Endothelial cell of umbilical vein (primary cell): ENCODE data around the gene ZBTB33. TPM values are rescaled to one million over a fixed set of nuclear protein-coding genes. Genes with fewer than 3 reads are reported as not detected.

Experiments used
- BruUV-seq: library from RNA; stranded (reverse); fragments of 400-500 nt; replicated peaks from 2 replicates; lab custom pipeline; 2021; lab: Mats Ljungman, UMichigan
- CTCF ChIA-PET: fragments of 300-600, 350-600 bp; sonication (Branson Sonifier 250); formaldehyde crosslinking; loops from one replicate; lab custom pipeline; 2021; ENCODE audit warnings: antibody characterized with exemption, inconsistent platforms; lab: Charles Lee
- POLR2A ChIA-PET: fragments of 300-600, 350-600 bp; sonication (Branson Sonifier 250); formaldehyde crosslinking; loops from one replicate; lab custom pipeline; 2021; ENCODE audit warnings: antibody characterized with exemption, inconsistent platforms; lab: Charles Lee
- DNase-seq: peaks from one replicate; pipeline ENCODE4 v3.0.0-alpha.2; 2011; ENCODE audit warnings: low read depth, low spot score
- FAIRE-seq: peaks from 2 replicates; lab custom pipeline; 2011; peaks lifted over from hg19 to GRCh38; lab: Jason Lieb, UNC
- H2AFZ ChIP-seq: 2 replicates; pipeline ENCODE4 v1.6.0; 2012; ENCODE audit warnings: low read depth, low read length, control low read depth, inconsistent platforms
- H3K27ac ChIP-seq: 2 replicates; pipeline ENCODE4 v1.5.1; 2011; ENCODE audit warnings: low read depth, mild to moderate bottlenecking, control low read depth, low read length, moderate library complexity; ENCODE audit not compliant: insufficient read depth
- H3K27me3 ChIP-seq, 2 experiments: 2 replicates each; pipeline versions ENCODE4 v1.6.0 to v1.6.1; 2011; ENCODE audit warnings: low read length in 2 of 2, mixed read lengths in 1 of 2; ENCODE audit not compliant: control insufficient read depth in 2 of 2, insufficient read depth in 2 of 2
- H3K36me3 ChIP-seq, 2 experiments: 2 replicates in 1 of 2; 3 replicates in 1 of 2; pipeline ENCODE4 v1.5.1; 2011; ENCODE audit warnings: low read length in 2 of 2, mild to moderate bottlenecking in 1 of 2, moderate library complexity in 1 of 2; ENCODE audit not compliant: control insufficient read depth in 2 of 2, insufficient read depth in 2 of 2; ENCODE audit errors: extremely low read depth in 1 of 2
- H3K4me1 ChIP-seq: 3 replicates; pipeline ENCODE4 v1.5.1; 2011; ENCODE audit warnings: mild to moderate bottlenecking, low read length; ENCODE audit not compliant: control insufficient read depth, insufficient read depth; ENCODE audit errors: extremely low read depth
- H3K4me2 ChIP-seq: 2 replicates; pipeline ENCODE4 v1.6.1; 2011; ENCODE audit warnings: low read length, control low read depth, mixed read lengths; ENCODE audit not compliant: insufficient read depth
- H3K4me3 ChIP-seq, 3 experiments: fragments of 200-600 bp in 1 of 3; sonication (generic), shearing (Covaris generic) in 1 of 3; replicated peaks in 1 of 3; 2 replicates each; pipeline ENCODE4 v1.5.1; 2011 to 2016; ENCODE audit warnings: control low read depth in 3 of 3, low read length in 3 of 3, mild to moderate bottlenecking in 2 of 3, inconsistent platforms in 1 of 3, low read depth in 1 of 3, moderate library complexity in 1 of 3; ENCODE audit not compliant: insufficient read depth in 1 of 3
- H3K79me2 ChIP-seq: 2 replicates; pipeline ENCODE4 v1.6.0; 2012; ENCODE audit warnings: low read length, inconsistent platforms; ENCODE audit not compliant: control insufficient read depth, insufficient read depth
- H3K9ac ChIP-seq: replicated peaks from 2 replicates; pipeline ENCODE3; 2011; ENCODE audit warnings: low read length, control low read depth; ENCODE audit not compliant: insufficient read depth; ENCODE audit errors: extremely low read depth
- H3K9me1 ChIP-seq: replicated peaks from 3 replicates; pipeline ENCODE4 v1.6.0; 2011; ENCODE audit warnings: mild to moderate bottlenecking, low read length; ENCODE audit not compliant: control insufficient read depth, insufficient read depth; ENCODE audit errors: extremely low read depth
- H3K9me3 ChIP-seq: replicated peaks from 2 replicates; pipeline ENCODE4 v1.5.1; 2012; ENCODE audit warnings: low read length, inconsistent platforms; ENCODE audit not compliant: control insufficient read depth, insufficient read depth
- H4K20me1 ChIP-seq: replicated peaks from 2 replicates; pipeline ENCODE3; 2011; ENCODE audit warnings: mild to moderate bottlenecking, low read length; ENCODE audit not compliant: control insufficient read depth, insufficient read depth; ENCODE audit errors: extremely low read depth
- EZH2 ChIP-seq: IDR thresholded peaks from 2 replicates; pipeline ENCODE4 v1.6.1; 2012; ENCODE audit warnings: borderline replicate concordance, low read depth, mild to moderate bottlenecking, moderate library complexity, low read length, inconsistent platforms; ENCODE audit not compliant: severe bottlenecking
- FOS ChIP-seq: IDR thresholded peaks from 2 replicates; pipeline ENCODE4 v1.6.1; 2011; ENCODE audit warnings: mild to moderate bottlenecking, low read length, moderate library complexity, borderline replicate concordance; ENCODE audit not compliant: insufficient read depth
- GATA2 ChIP-seq: IDR thresholded peaks from 2 replicates; pipeline ENCODE4 v1.7.0; 2011; ENCODE audit warnings: low read depth, mild to moderate bottlenecking, moderate library complexity, mixed read lengths, low read length; ENCODE audit not compliant: insufficient read length, insufficient read depth
- JUN ChIP-seq: IDR thresholded peaks from 2 replicates; pipeline ENCODE4 v1.6.1; 2011; ENCODE audit warnings: borderline replicate concordance, low read depth; ENCODE audit not compliant: insufficient read length, insufficient read depth
- MYC ChIP-seq: IDR thresholded peaks from one replicate; pipeline ENCODE4 v1.6.1; 2011; ENCODE audit warnings: mild to moderate bottlenecking, low read depth, low read length
- POLR2A ChIP-seq: IDR thresholded peaks from 2 replicates; pipeline ENCODE4 v1.6.1; 2012; ENCODE audit warnings: low read depth, mild to moderate bottlenecking, control low read depth, low read length
- POLR2AphosphoS5 ChIP-seq: IDR thresholded peaks from 2 replicates; pipeline ENCODE4 v1.6.1; 2012; ENCODE audit warnings: low read depth, mild to moderate bottlenecking, control low read depth, low read length, moderate library complexity; ENCODE audit not compliant: insufficient read depth
- dilution Hi-C: fragments of 300-500 bp; cut with MboI; formaldehyde crosslinking; loops from one replicate; pipeline ENCODE4 v1.15.0; 2019; ENCODE audit warnings: low sequenced_read_pairs; ENCODE audit not compliant: extremely low pct_ligation_motif_present
- intact Hi-C: fragments of 100-400 bp; cut with micrococcal nuclease; formaldehyde crosslinking; loops from one replicate; pipeline ENCODE4 v1.10.0; 2022
- polyA plus RNA-seq, 4 experiments: library from polyadenylated mRNA; depleted of rRNA in 3 of 4; stranded (reverse) in 3 of 4; unstranded in 1 of 4; fragments of >200 nt; gene quantifications; 2 replicates each; pipeline versions ENCODE4 v1.2.1 to v1.2.3, GENCODE V29; 2011 to 2012; ENCODE audit warnings: missing spikeins in 1 of 4
- total RNA-seq: library from RNA; stranded (reverse); gene quantifications from 2 replicates; pipeline ENCODE4 v1.2.3, GENCODE V29; 2021
- TF ChIP-seq, protein P1 (sequence below), 2 donors: IDR thresholded peaks; 1 replicate in 1 of 2; 2 replicates in 1 of 2; pipeline ENCODE4 v1.5.1; 2011; ENCODE audit warnings: low read length in 2 of 2, mild to moderate bottlenecking in 2 of 2, moderate library complexity in 2 of 2, control low read depth in 1 of 2, inconsistent platforms in 1 of 2, low read depth in 1 of 2; ENCODE audit not compliant: insufficient read depth in 1 of 2; ENCODE audit errors: extremely low read depth in 1 of 2
- TF ChIP-seq, protein P2 (sequence below): IDR thresholded peaks from 2 replicates; pipeline ENCODE4 v1.6.1; 2011; ENCODE audit not compliant: insufficient read depth, insufficient read length

The ZBTB33 gene
- total and polyA plus RNA-seq, 2 donors (not counting 3 experiments of a cell fraction or from before 2014, with no cell fraction given), result 3.7 to 16.3 TPM

DNA sequence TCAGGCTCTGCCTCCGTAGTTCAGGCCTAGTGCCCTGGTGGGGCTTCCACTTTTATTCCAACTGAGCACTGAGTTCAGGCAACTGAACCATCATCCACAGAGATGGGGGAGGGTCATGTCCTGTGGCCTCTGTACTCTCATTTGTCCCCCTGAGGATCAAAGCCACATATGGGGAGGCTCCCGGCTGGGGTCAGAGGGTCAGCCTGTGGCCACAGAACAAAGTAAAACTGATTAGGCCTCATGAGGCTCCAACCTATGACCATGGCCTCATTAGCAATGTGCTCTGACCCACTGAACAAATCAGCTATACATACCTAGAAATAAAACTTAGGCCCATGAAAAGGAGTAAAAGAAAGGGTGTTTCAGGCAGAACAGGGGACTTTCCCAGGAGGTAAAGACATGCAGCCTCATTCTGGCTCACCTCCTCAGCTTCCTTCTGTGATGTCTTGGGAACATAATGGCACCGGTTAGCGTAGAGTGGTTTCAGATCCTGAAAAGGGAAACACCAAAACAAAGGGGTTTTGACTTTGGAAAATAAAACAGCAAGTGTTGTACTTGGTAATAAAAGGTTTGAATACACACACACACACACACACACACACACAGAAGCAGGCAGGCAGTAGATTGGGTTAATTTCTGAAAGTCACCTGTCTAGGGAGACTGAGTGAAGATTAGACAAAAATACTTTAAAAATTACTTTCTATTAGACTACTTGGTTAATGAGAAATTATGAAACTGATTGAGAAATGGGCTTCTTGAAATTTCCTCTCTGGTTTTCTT lies 36.3 kb downstream of the ZBTB33 start:
- no peak overlapping the region for H3K9ac ChIP-seq
- no peak overlapping the region for H3K4me3 ChIP-seq
- intact Hi-C loops, result no loop called here
- H3K36me3 ChIP-seq, result no peaks in the 10 kb centered on the region
- no peaks in the 10 kb centered on the region for H3K79me2 ChIP-seq
- CTCF ChIA-PET, result no interaction called here
- H3K9me3 ChIP-seq, result no peaks in the 10 kb centered on the region
- no peak for DNase-seq
- H2AFZ ChIP-seq, result no peak overlapping the region
- H3K9me1 ChIP-seq, result no peaks in the 10 kb centered on the region
- no peak for FAIRE-seq
- POLR2A ChIA-PET, result no interaction called here
- no peaks in the 10 kb centered on the region for H3K4me1 ChIP-seq
- dilution Hi-C loops, result no loop called here
- no peaks in the 10 kb centered on the region for H4K20me1 ChIP-seq
- peaks cover 0 to 2% of the 10 kb centered on the region in 2 experiments for H3K27me3 ChIP-seq
- TF ChIP-seq MYC (no peak), POLR2AphosphoS5 (no peak), JUN (no peak), POLR2A (no peak), EZH2 (no peak), FOS (no peak), GATA2 (no peak)
- TF ChIP-seq, protein P1, sequence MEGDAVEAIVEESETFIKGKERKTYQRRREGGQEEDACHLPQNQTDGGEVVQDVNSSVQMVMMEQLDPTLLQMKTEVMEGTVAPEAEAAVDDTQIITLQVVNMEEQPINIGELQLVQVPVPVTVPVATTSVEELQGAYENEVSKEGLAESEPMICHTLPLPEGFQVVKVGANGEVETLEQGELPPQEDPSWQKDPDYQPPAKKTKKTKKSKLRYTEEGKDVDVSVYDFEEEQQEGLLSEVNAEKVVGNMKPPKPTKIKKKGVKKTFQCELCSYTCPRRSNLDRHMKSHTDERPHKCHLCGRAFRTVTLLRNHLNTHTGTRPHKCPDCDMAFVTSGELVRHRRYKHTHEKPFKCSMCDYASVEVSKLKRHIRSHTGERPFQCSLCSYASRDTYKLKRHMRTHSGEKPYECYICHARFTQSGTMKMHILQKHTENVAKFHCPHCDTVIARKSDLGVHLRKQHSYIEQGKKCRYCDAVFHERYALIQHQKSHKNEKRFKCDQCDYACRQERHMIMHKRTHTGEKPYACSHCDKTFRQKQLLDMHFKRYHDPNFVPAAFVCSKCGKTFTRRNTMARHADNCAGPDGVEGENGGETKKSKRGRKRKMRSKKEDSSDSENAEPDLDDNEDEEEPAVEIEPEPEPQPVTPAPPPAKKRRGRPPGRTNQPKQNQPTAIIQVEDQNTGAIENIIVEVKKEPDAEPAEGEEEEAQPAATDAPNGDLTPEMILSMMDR (IDR thresholded peaks at IDR 0.05; ENCODE audit: extremely low read depth in 1 of 2, insufficient read depth in 1 of 2, low read depth in 1 of 2, low read length in 2 of 2), result no peak
- TF ChIP-seq, protein P2, sequence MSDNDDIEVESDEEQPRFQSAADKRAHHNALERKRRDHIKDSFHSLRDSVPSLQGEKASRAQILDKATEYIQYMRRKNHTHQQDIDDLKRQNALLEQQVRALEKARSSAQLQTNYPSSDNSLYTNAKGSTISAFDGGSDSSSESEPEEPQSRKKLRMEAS, result no peak
- H3K4me2 ChIP-seq, result no peak overlapping the region
- no peak overlapping the region for H3K27ac ChIP-seq
- no TSS peak for BruUV-seq
